Trophoblast cell (in vitro differentiated cells and primary cell): ENCODE results near the gene OTUD3.
"Not testable (repeated sequence)": the region's sequence is repeated elsewhere in the genome, so short reads cannot be mapped to it uniquely, and the experiment has no call there.

Source experiments
- DNase-seq, 2 donors: peaks; one replicate each; pipeline ENCODE4 v3.0.0-alpha.2; 2016
- H2AFZ ChIP-seq: 2 replicates; pipeline ENCODE4 v1.6.1; 2013; ENCODE audit warnings: low read length, moderate library complexity, mild to moderate bottlenecking; ENCODE audit not compliant: insufficient read depth, poor library complexity
- H2AK5ac ChIP-seq: 2 replicates; pipeline ENCODE4 v1.6.1; 2013; ENCODE audit warnings: mild to moderate bottlenecking, low read length
- H2BK120ac ChIP-seq: 2 replicates; pipeline ENCODE4 v1.6.1; 2013; ENCODE audit warnings: low read length, mild to moderate bottlenecking, moderate library complexity; ENCODE audit not compliant: insufficient read depth, poor library complexity
- H2BK12ac ChIP-seq: 2 replicates; pipeline ENCODE4 v1.6.1; 2013; ENCODE audit warnings: mild to moderate bottlenecking, low read length, moderate library complexity
- H2BK5ac ChIP-seq: 2 replicates; pipeline ENCODE4 v1.6.1; 2013; ENCODE audit warnings: low read length, low read depth, moderate library complexity, mild to moderate bottlenecking; ENCODE audit not compliant: poor library complexity
- H3K14ac ChIP-seq: 2 replicates; pipeline ENCODE4 v1.6.1; 2013; ENCODE audit warnings: mild to moderate bottlenecking, low read length
- H3K18ac ChIP-seq: 2 replicates; pipeline ENCODE4 v1.6.1; 2013; ENCODE audit warnings: mild to moderate bottlenecking, low read length
- H3K23ac ChIP-seq: 2 replicates; pipeline ENCODE4 v1.6.1; 2013; ENCODE audit warnings: low read length
- H3K27ac ChIP-seq: 2 replicates; pipeline ENCODE4 v1.5.1; 2013; ENCODE audit warnings: low read depth, mild to moderate bottlenecking, inconsistent platforms, low read length, moderate library complexity
- H3K27me3 ChIP-seq: 2 replicates; pipeline ENCODE4 v1.6.1; 2013; ENCODE audit warnings: inconsistent platforms, mild to moderate bottlenecking, low read length, moderate library complexity; ENCODE audit not compliant: insufficient read depth
- H3K36me3 ChIP-seq, 2 experiments: 1 replicate in 1 of 2; 2 replicates in 1 of 2; pipeline ENCODE4 v1.6.1; 2013; ENCODE audit warnings: low read length in 2 of 2, mild to moderate bottlenecking in 2 of 2, moderate library complexity in 1 of 2; ENCODE audit not compliant: insufficient read depth in 2 of 2, control insufficient read depth in 1 of 2
- H3K4ac ChIP-seq: 2 replicates; pipeline ENCODE4 v1.6.1; 2013; ENCODE audit warnings: low read depth, mild to moderate bottlenecking, low read length, moderate library complexity
- H3K4me1 ChIP-seq, 2 experiments: 1 replicate in 1 of 2; 2 replicates in 1 of 2; pipeline ENCODE4 v1.6.1; 2013; ENCODE audit warnings: low read length in 2 of 2, mild to moderate bottlenecking in 2 of 2, moderate library complexity in 1 of 2; ENCODE audit not compliant: insufficient read depth in 2 of 2, control insufficient read depth in 1 of 2
- H3K4me2 ChIP-seq: 2 replicates; pipeline ENCODE4 v1.6.1; 2013; ENCODE audit warnings: inconsistent platforms, mild to moderate bottlenecking, low read length, moderate library complexity
- H3K4me3 ChIP-seq: 2 replicates; pipeline ENCODE4 v1.5.1; 2013; ENCODE audit warnings: mild to moderate bottlenecking, low read depth, low read length, inconsistent platforms
- H3K79me1 ChIP-seq: one replicate; pipeline ENCODE4 v1.6.1; 2013; ENCODE audit warnings: low read length
- H3K79me2 ChIP-seq: 2 replicates; pipeline ENCODE4 v1.6.1; 2013; ENCODE audit warnings: low read length, mild to moderate bottlenecking; ENCODE audit not compliant: control insufficient read depth, insufficient read depth, poor library complexity
- H3K9ac ChIP-seq: 2 replicates; pipeline ENCODE4 v1.6.1; 2013; ENCODE audit warnings: mild to moderate bottlenecking, low read length
- H3K9me3 ChIP-seq: 2 replicates; pipeline ENCODE4 v1.6.1; 2013; ENCODE audit warnings: low read depth, mild to moderate bottlenecking, control low read depth, inconsistent platforms, low read length; ENCODE audit not compliant: insufficient read depth
- H4K12ac ChIP-seq: 2 replicates; pipeline ENCODE4 v1.6.1; 2013; ENCODE audit warnings: low read depth, mild to moderate bottlenecking, low read length, moderate library complexity
- H4K8ac ChIP-seq: 2 replicates; pipeline ENCODE4 v1.6.1; 2013; ENCODE audit warnings: low read depth, mild to moderate bottlenecking, low read length, moderate library complexity
- H4K91ac ChIP-seq: one replicate; pipeline ENCODE4 v1.6.1; 2013; ENCODE audit warnings: low read depth, mild to moderate bottlenecking, low read length, moderate library complexity
- WGBS: extraction: QIAGEN DNeasy Blood & Tissue Kit; methylation state at CpG from one replicate; pipeline ENCODE4 v1.1.7; 2013; ENCODE audit warnings: missing lambda C conversion rate; ENCODE audit not compliant: insufficient read length, insufficient coverage; ENCODE audit errors: extremely low coverage; 5-methylcytosine and 5-hydroxymethylcytosine counted together

Gene OTUD3

DNA sequence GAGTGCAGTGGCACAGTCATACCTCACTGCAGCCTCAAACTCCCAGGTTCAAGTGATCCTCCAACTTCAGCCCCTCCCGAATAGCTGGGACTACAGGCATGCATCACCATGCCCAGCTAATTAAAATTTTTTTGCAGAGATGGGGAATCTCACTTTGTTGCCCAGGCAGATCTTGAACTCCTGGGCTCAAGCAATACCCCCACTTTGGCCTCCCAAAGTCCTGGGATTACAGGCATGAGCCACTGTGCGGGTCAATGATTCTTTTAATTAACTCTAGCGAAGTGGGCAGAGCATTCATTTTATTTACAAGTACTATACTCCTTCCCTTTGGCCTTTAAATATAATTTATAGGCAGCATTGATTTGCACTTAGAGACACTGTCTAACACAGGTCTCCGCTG is 2.5 kb upstream of the OTUD3 start:
- no peak overlapping the region for H2BK5ac ChIP-seq
- H2AFZ ChIP-seq: no peak overlapping the region
- no peak overlapping the region for H3K4ac ChIP-seq
- H3K79me1 ChIP-seq: peaks cover 7% of the 10 kb centered on the region
- DNase-seq: peak in 1 of 2 donors; percentile 9
- no CpG with 5 or more reads among the region's 4 CpGs for WGBS
- no peak overlapping the region for H3K23ac ChIP-seq
- no peak overlapping the region for H4K8ac ChIP-seq
- H3K4me1 ChIP-seq: peaks cover 3 to 11% of the 10 kb centered on the region in 2 experiments
- no peaks in the 10 kb centered on the region for H3K27me3 ChIP-seq
- H3K9me3 ChIP-seq: no peaks in the 10 kb centered on the region
- H2BK120ac ChIP-seq: no peak overlapping the region
- H3K4me2 ChIP-seq: no peak overlapping the region
- no peak overlapping the region for H4K91ac ChIP-seq
- H3K9ac ChIP-seq: no peak overlapping the region
- no peak overlapping the region for H3K27ac ChIP-seq
- no peak overlapping the region for H4K12ac ChIP-seq
- H3K36me3 ChIP-seq: no peaks in the 10 kb centered on the region
- H2BK12ac ChIP-seq: no peak overlapping the region
- peaks cover 10% of the 10 kb centered on the region for H3K79me2 ChIP-seq
- H3K18ac ChIP-seq: no peak overlapping the region
- H3K14ac ChIP-seq: no peak overlapping the region
- H2AK5ac ChIP-seq: no peak overlapping the region
- no peak overlapping the region for H3K4me3 ChIP-seq

DNA sequence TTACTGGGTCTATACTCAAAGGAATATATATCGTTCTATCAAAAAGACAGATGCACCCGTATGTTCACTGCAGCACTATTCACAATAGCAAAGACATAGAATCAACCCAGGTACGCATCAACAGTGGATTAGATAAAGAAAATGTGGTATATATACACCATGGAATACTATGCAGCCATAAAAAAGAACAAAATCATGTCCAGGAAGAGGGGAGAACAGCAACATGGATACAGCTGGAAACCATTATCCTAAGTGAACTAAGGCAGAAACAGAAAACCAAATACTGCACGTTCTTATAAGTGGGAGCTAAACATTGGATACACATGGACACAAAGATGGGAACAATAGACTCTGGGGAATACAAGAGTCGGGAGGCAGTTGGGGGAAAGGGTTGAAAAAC is 1.4 kb upstream of the OTUD3 start:
- H3K27ac ChIP-seq, H3K4ac ChIP-seq, H3K4me3 ChIP-seq, H2AK5ac ChIP-seq, H3K23ac ChIP-seq, H2BK5ac ChIP-seq, H3K79me1 ChIP-seq, H2AFZ ChIP-seq, H3K36me3 ChIP-seq, H3K18ac ChIP-seq, H4K8ac ChIP-seq, H3K27me3 ChIP-seq, H4K91ac ChIP-seq, H3K4me2 ChIP-seq, H3K9me3 ChIP-seq, H2BK12ac ChIP-seq, H3K9ac ChIP-seq, H3K14ac ChIP-seq, H2BK120ac ChIP-seq, H4K12ac ChIP-seq: not testable (repeated sequence)
- Histone ChIP-seq H3K4me1 (peaks cover 3 to 14% of the 10 kb centered on the region in 2 experiments), H3K79me2 (peaks cover 10% of the 10 kb centered on the region)
- WGBS: no CpG with 5 or more reads among the region's 5 CpGs
- peak in 1 of 2 donors; percentile 6 for DNase-seq

DNA sequence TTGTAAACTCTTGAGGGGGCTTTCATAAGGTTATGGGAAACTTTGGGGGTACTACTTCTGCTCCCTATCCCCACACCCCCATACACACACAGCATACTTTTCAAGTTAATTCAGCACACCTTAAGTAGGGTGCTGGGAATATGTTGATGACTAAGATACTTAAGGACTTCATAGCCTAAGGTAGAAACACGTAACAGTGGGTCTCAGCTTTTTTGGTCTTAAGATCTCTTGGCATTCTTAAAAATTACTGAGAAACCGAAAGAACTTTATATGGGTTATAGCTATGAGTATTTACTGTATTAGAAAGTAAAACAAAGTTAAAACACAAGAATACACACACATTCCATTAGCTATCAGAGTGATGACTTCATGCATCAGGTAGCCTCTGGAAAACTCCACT is 2.1 kb downstream of the OTUD3 start:
- no peak overlapping the region for H3K9ac ChIP-seq
- H3K27ac ChIP-seq: no peak overlapping the region
- H3K4me3 ChIP-seq: no peak overlapping the region
- H2BK5ac ChIP-seq: no peak overlapping the region
- H3K4ac ChIP-seq: no peak overlapping the region
- peaks cover 0 to 2% of the 10 kb centered on the region in 2 experiments for H3K36me3 ChIP-seq
- no peak overlapping the region for H2AFZ ChIP-seq
- no peak overlapping the region for H2AK5ac ChIP-seq
- no peak overlapping the region for H4K12ac ChIP-seq
- H2BK120ac ChIP-seq: no peak overlapping the region
- H3K79me2 ChIP-seq: peaks cover 10% of the 10 kb centered on the region
- H3K23ac ChIP-seq: no peak overlapping the region
- DNase-seq: peak in 1 of 2 donors; percentile 50
- no peak overlapping the region for H3K14ac ChIP-seq
- no peak overlapping the region for H2BK12ac ChIP-seq
- no peak overlapping the region for H4K91ac ChIP-seq
- H3K4me2 ChIP-seq: no peak overlapping the region
- no peaks in the 10 kb centered on the region for H3K27me3 ChIP-seq
- H3K79me1 ChIP-seq: peaks cover 7% of the 10 kb centered on the region
- H3K9me3 ChIP-seq: no peaks in the 10 kb centered on the region
- H3K18ac ChIP-seq: no peak overlapping the region
- no peak overlapping the region for H4K8ac ChIP-seq
- WGBS: no CpG with 5 or more reads among the region's 2 CpGs
- H3K4me1 ChIP-seq: peaks cover 7 to 17% of the 10 kb centered on the region in 2 experiments

DNA sequence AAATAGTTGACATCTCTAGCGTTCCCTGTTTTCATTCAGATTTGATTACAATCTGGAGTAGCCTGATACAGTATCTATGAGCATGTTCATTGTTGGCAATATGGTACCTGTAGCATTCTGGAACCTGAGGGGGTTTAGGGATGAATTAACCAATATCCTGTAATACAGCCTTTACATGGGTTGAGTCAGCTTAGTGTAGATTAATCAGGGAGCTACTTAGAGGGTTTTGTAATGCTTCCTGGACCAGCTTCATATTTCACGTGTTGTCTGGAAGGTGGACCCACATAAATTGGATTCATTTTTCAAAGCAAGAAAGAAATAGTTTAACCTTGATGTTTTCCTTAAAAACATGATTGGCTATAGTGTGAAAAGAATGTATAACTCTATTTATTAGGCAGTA is 3.6 kb downstream of the OTUD3 start:
- Histone ChIP-seq H2BK5ac (no peak overlapping the region), H3K36me3 (peaks cover 0 to 2% of the 10 kb centered on the region in 2 experiments), H3K9me3 (no peaks in the 10 kb centered on the region), H4K8ac (no peak overlapping the region), H3K14ac (no peak overlapping the region), H3K4ac (no peak overlapping the region), H4K91ac (no peak overlapping the region), H2BK120ac (no peak overlapping the region), H2BK12ac (no peak overlapping the region), H3K27ac (no peak overlapping the region), H2AK5ac (no peak overlapping the region), H3K23ac (no peak overlapping the region), H3K27me3 (no peaks in the 10 kb centered on the region), H3K4me3 (no peak overlapping the region), H3K79me2 (peaks cover 10% of the 10 kb centered on the region), H3K4me2 (no peak overlapping the region), H3K4me1 (peaks cover 9 to 17% of the 10 kb centered on the region in 2 experiments), H4K12ac (no peak overlapping the region), H2AFZ (no peak overlapping the region), H3K18ac (no peak overlapping the region), H3K79me1 (peaks cover 7% of the 10 kb centered on the region), H3K9ac (no peak overlapping the region)
- DNase-seq: no peak
- no CpG with 5 or more reads among the region's 2 CpGs for WGBS
